Stimulated activated CD8-positive, alpha-beta memory T cell treated with anti-CD3 and anti-CD28 coated beads, Interleukin-2, amount 100 ng/mL, for 1 hour (primary cell): ENCODE results near the gene ERI2.

Experiments
- DNase-seq, 2 donors: peaks; one replicate each; pipeline ENCODE4 v3.0.0-alpha.2; 2020; ENCODE audit warnings: low read depth in 2 of 2

ERI2 gene

GRCh38 chr16:20806168-20807050 is at the start of gene ERI2, which contains the start of gene REXO5:
ERI2 (minus strand) TSS chr16:20806472; CDS start chr16:20806430, 42 bp downstream.
REXO5 (plus strand) TSS chr16:20806527; CDS start chr16:20806954, 427 bp downstream.
- peak; percentile 43 to 50 for DNase-seq

DNA sequence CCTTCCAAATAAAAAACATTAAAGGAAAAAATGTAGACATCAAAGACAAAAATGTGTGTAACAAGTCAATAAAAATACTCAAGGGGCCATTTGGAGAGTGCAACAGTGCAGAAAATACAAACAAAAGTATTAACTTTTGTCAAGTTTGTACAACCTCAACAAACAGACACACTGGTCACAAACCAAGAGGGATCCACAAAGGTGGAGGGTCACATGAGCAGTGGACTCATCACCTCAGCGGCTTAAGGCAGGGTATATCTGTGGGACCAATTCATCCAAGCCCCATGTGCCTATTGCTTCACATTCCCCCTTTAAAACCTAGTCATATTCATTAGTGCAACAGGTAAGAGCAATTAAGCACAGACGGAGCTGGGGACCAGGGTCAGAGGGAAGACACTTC is 48.7 kb upstream of the ERI2 start:
- DNase-seq = no peak

- DNase-seq = no peak
These were observed 47.8 kb upstream of the ERI2 start for GRCh38 chr16:20853981-20854620.

DNA sequence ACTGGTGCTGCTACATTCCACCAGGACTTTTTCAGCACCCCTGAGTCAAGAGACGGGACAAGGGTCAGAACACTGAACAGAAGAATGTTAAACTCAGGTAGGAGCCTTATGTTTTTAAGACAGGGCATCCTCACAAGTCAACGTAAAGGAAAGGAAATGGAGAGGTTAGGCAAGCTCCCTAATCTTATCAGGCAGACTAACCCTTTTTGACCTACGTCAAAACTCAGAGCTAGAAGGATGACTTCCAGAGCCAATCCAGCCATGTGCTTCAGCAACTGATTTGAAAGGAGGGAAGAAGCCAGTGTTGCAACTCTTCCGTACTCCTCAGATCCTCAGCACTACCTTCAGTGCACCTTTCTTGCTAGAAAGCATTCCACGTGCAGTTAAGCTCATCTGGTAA is 46.9 kb upstream of the ERI2 start:
- DNase-seq = no peak

- no peak for DNase-seq
These were observed 45.3 kb upstream of the ERI2 start for GRCh38 chr16:20851601-20852000.

DNA sequence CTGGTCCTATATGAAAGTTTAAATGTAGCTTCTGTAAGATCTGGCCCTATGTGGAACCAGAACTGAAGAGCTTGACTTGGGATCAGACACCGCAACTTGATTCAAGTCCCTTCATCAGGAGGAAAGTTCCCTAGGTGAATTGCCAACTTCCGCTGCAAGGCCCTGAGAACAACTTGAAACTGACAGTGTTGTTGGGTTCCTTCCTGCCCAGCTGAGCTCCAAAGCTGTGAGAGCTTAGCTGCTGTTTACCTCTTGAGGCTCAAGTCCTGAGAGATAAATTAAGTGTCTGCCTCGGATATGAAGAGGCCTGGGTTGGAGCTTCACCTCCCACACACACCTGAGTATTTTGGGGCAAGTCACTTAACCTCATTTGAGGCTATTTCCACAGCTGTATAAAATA is 44.7 kb upstream of the ERI2 start:
- DNase-seq = no peak

DNA sequence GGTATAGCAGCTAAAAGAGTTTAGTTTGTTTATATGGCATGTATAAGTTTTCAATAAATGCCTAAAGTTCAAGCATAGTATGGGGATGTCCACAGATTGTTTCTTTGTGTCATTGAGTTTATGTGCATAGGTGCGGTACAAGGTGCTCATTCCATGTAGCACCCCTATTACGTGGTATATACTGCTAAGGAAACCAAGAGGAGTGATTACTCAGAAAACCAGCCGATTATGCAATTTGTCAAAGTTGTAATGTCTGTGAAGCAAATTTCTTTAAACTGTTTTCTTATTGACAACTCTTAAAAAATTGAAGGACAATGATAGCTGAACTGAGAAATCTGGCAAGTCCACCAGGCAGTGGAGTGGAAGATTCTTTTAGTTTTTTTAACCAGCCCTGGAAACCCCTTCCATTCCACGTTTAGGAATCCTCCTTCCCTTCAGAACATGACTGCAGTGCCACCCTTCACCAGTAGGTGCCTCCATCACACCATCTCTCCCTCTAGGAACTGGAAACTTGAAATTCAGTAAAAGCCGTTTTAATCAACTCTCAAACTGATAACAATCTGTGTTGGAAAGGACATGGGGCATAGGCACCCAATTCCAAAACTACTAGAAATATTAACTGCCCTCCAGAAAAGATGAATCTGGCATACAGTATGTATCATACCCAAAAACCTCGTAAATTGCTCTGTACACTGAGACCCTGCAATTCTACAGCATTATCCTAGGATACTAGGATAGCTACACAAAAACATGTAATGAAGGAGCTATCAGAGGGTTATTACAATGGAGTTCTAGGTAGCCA is 43.5 kb upstream of the ERI2 start:
- peak; percentile 22 to 39 for DNase-seq

DNA sequence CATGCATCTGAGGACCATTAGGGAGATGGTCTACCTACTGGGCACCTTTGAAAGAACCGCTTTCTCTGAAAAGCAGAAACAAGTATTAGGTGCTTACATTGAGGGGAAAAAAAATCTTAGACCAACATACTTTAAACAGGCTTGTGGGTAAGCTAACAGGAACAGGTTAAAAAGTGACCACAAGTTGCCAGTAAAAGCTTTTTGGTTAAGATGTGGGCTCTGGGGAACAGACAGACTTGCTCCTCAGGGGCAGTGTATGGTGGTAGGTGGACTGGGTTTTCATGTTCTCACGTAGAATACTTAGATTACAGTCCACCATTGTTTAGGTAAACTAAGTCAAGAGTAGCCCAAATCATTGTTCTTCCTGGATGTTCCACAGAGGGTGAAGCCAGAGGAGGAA is 41.3 kb upstream of the ERI2 start:
- DNase-seq = no peak

GRCh38 chr16:20846551-20846950 is 40.3 kb upstream of the ERI2 start:
- DNase-seq = no peak

- DNase-seq = no peak
These were observed 39.8 kb upstream of the ERI2 start for GRCh38 chr16:20846030-20846429.

DNA sequence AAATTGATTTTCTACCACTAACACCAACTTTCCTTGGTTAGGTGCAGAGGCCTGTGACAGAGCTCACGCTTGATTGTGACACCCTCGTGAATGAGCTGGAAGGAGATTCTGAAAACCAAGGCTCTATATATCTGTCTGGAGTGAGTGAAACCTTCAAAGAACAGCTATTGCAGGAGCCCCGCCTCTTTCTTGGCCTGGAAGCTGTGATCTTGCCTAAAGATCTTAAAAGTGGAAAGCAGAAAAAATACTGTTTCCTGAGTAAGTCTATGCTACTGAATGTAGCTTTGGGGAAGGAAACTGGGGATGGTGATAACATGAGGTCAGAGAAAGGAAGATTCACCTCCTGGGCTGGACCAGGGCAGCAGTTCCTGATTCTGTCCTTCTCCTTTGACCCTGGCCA is 38.3 kb upstream of the ERI2 start:
- DNase-seq = no peak

GRCh38 chr16:20844054-20844453 is 37.8 kb upstream of the ERI2 start:
- no peak for DNase-seq

- DNase-seq = no peak
These were observed 33.2 kb upstream of the ERI2 start for GRCh38 chr16:20839504-20839903.

GRCh38 chr16:20838240-20838639 is 32.0 kb upstream of the ERI2 start:
- no peak for DNase-seq

DNA sequence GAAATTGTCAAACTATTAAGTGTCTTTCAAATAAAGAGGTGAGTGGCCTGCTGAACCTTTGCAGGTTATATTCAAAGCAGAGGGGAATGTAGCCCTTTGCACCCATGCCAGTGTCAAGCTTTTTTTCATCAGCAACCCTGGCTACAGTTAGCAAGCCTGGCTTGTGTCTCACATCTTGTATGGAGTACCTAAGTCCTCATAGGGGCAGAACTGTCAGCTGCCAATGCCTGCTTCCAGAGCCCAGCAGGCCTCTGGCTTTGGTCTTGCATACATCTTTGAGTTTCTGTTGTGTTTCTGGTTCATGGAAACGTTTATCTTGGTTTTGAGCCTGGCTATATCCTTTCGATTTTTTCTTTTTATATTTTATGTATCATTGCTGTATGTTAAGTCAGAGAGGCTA is 26.8 kb upstream of the ERI2 start:
- DNase-seq = no peak

GRCh38 chr16:20830372-20830771 is 24.1 kb upstream of the ERI2 start:
- no peak for DNase-seq

DNA sequence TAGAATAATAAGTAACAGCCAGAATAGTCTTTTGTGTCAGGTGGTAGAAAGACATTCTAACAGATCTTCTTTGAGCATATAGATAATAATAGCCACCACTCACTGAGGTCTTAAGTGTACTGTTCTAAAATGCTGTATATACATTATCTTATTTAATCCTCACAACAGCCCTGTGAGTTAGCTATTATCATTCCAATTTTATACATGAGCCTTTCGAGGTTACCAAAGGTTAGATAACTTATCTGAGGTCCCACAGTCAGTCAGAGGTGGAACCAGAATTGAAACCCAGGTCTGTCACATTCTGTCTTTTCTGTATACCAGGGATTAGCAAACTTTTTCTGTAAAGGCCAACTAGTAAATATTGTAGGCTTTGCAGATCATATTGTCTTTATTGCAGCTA is 23.3 kb upstream of the ERI2 start:
- no peak for DNase-seq

DNA sequence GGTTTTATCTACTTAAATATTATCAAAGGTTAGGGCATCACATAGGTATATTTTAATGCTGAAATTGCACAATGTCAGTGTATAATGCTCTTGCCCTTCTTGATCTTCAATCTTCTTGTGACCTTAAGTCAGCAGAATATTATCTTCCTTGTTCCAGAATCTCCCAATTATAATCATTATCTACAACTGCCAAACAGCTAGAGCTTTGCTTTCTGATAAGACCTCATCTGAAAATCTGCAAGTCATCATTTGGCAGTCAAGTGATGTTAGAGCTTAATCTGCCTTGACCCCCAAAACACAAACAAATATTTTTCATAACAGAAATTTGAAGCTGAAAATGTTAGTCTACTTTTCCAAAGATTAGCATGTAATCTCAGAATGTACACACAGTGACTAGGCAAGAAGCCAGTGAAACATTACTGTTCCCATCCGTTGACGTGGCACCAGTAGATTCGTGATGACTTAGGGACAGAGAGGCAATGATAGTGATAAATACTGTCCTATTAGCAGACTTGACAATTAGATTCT is 19.8 kb upstream of the ERI2 start:
- no peak for DNase-seq

GRCh38 chr16:20822521-20823325 is 16.5 kb upstream of the ERI2 start:
- no peak for DNase-seq

GRCh38 chr16:20821682-20822081 is 15.4 kb upstream of the ERI2 start:
- no peak for DNase-seq

DNA sequence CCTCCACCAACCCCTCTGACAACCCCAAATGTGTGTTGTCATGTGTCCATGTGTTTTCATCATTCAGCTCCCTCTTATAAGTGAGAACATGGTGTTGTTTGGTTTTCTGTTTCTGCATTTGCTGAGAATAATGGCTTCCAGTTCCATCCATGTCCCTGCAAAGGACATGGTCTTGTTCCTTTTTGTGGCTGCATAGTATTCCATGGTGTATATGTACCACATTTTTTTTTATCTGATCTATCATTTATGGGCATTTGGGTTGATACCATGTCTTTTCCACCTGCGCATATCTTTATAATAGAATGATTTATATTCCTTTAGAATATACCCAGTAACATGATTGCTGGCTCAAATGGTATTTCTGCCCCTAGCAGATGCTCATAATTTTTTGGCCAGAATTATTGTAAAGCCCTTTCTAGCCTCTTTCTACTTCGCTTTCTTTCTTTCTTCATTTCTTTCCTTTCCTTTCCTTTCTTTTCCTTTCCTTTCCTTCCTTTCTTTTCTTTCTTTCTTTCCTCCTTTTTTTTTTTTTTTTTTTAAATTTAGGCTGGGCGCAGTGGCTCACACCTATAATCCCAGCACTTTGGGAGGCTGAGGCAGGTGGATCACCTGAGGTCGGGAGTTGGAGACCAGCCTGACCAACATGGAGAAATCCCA is 12.8 kb upstream of the ERI2 start:
- DNase-seq = no peak
